ENCODE measurements around the gene PLPP3. TPM values are rescaled to one million over a fixed set of nuclear protein-coding genes. Genes with fewer than 3 reads are reported as not detected.

PLPP3 gene
- total and polyA plus RNA-seq, 2 experiments from 2014 or later: 41.9 to 61.9 TPM

GRCh38 chr1:56561227-56562019, 17.9 kb downstream of the PLPP3 start (continued):
- TF ChIP-seq REST (IDR thresholded peaks at IDR 0.05; ENCODE audit: unreplicated experiment): no peak
- no peak for TF ChIP-seq ZNF462 (CRISPR knock-in tag; IDR thresholded peaks at IDR 0.05)

GRCh38 chr1:56557746-56558145, 21.6 kb downstream of the PLPP3 start:
- Mint-ChIP-seq H3K27me3 (ENCODE audit: insufficient read depth, low read depth, poor library complexity) (peaks cover 6% of the 10 kb centered on the region), H3K4me1 (peaks cover 60% of the 10 kb centered on the region), H3K4me3 (no peak overlapping the region), H3K27ac (no peak overlapping the region), H3K9me3 (no peaks in the 10 kb centered on the region), H3K36me3 (ENCODE audit: low read depth) (peaks cover 8% of the 10 kb centered on the region; the same call in 2 of the 3 replicates)
- DNase-seq (ENCODE audit: low spot score) (no peak), ATAC-seq (no peak)
- Histone ChIP-seq H3K79me2 (replicated peaks; ENCODE audit: insufficient read depth) (peaks cover 99% of the 10 kb centered on the region), H3F3A (replicated peaks; ENCODE audit: low read depth) (no peaks in the 10 kb centered on the region), H3K27ac (ENCODE audit: low read depth) (0 out of 2 replicates have a peak overlapping the region, but pooled peaks have one; percentile 43), H2AFZ (no peak overlapping the region), H3K9me2 (ENCODE audit: insufficient read depth) (no peaks in the 10 kb centered on the region), H4K20me1 (replicated peaks; ENCODE audit: insufficient read depth) (peaks cover 15% of the 10 kb centered on the region), H3K4me2 (0 out of 2 replicates have a peak overlapping the region, but pooled peaks have one; percentile 15), H3K4me3 (no peak overlapping the region), H3K4me1 (ENCODE audit: insufficient read depth) (peaks cover 94% of the 10 kb centered on the region), H3K27me3 (ENCODE audit: insufficient read depth) (no peaks in the 10 kb centered on the region), H3K36me3 (ENCODE audit: insufficient read depth) (no peaks in the 10 kb centered on the region)
- TF ChIP-seq POLR2AphosphoS5 (IDR thresholded peaks at IDR 0.05; ENCODE audit: low read depth) (no peak), REST (IDR thresholded peaks at IDR 0.05; ENCODE audit: unreplicated experiment) (no peak), NANOG (IDR thresholded peaks at IDR 0.05; ENCODE audit: borderline replicate concordance) (no peak), ETS1 (IDR thresholded peaks at IDR 0.05) (no peak), ZNF114 (CRISPR knock-in tag; IDR thresholded peaks at IDR 0.05) (no peak), JUNB (IDR thresholded peaks at IDR 0.05; ENCODE audit: unreplicated experiment) (no peak), STAT1 (IDR thresholded peaks at IDR 0.05; ENCODE audit: unreplicated experiment) (no peak), CREB1 (CRISPR knock-in tag; IDR thresholded peaks at IDR 0.05; ENCODE audit: low read depth) (no peak)
